CD4-positive, alpha-beta memory T cell (primary cell): ENCODE results near the gene FAM131C. TPM values are rescaled to one million over a fixed set of nuclear protein-coding genes. Genes with fewer than 3 reads are reported as not detected.
"Not testable (repeated sequence)": the region's sequence is repeated elsewhere in the genome, so short reads cannot be mapped to it uniquely, and the experiment has no call there.

Experiments
- CTCF ChIA-PET: fragments of 350-600 bp; sonication (Branson Sonifier 250); formaldehyde crosslinking; loops from one replicate; lab custom pipeline; 2021; ENCODE audit warnings: inconsistent platforms; ENCODE audit not compliant: partially characterized antibody; lab: Charles Lee
- POLR2A ChIA-PET: fragments of 350-600 bp; sonication (Branson Sonifier 250); formaldehyde crosslinking; loops from one replicate; lab custom pipeline; 2021; ENCODE audit not compliant: partially characterized antibody; lab: Charles Lee
- DNase-seq, 5 donors: peaks; one replicate each; pipeline versions ENCODE4 v3.0.0 to v3.0.0-alpha.2; 2020 to 2022; ENCODE audit warnings: mixed read lengths in 1 of 5
- H3K27ac ChIP-seq: one replicate; pipeline ENCODE4 v1.7.0; 2013; ENCODE audit warnings: low read depth, low read length
- H3K27me3 ChIP-seq: 2 replicates; pipeline ENCODE4 v1.7.0; 2013; ENCODE audit warnings: mild to moderate bottlenecking, low read length, moderate library complexity; ENCODE audit not compliant: insufficient read depth
- H3K36me3 ChIP-seq: 2 replicates; pipeline ENCODE4 v1.7.0; 2013; ENCODE audit warnings: mild to moderate bottlenecking, low read length, moderate library complexity; ENCODE audit not compliant: insufficient read depth
- H3K4me1 ChIP-seq: 2 replicates; pipeline ENCODE4 v1.7.0; 2013; ENCODE audit warnings: mild to moderate bottlenecking, low read length, moderate library complexity; ENCODE audit not compliant: insufficient read depth
- H3K4me3 ChIP-seq, 2 donors: one replicate each; pipeline ENCODE4 v1.7.0; 2013; ENCODE audit warnings: low read length in 2 of 2, mild to moderate bottlenecking in 1 of 2
- H3K9me3 ChIP-seq, 2 donors: one replicate each; pipeline ENCODE4 v1.7.0; 2013; ENCODE audit warnings: low read length in 2 of 2, control low read depth in 1 of 2; ENCODE audit not compliant: control insufficient read depth in 1 of 2
- H3K27ac Mint-ChIP-seq, 7 donors: one replicate each; pipeline ENCODE4 v1.8.0; 2020 to 2021; ENCODE audit warnings: mixed read lengths in 7 of 7, mild to moderate bottlenecking in 6 of 7, inconsistent platforms in 3 of 7, moderate library complexity in 3 of 7
- H3K27me3 Mint-ChIP-seq, 2 donors: one replicate each; pipeline ENCODE4 v1.8.0; 2020 to 2021; ENCODE audit warnings: mixed read lengths in 2 of 2
- H3K36me3 Mint-ChIP-seq, 2 donors: one replicate each; pipeline ENCODE4 v1.8.0; 2020 to 2021; ENCODE audit warnings: mixed read lengths in 2 of 2, inconsistent platforms in 1 of 2, mild to moderate bottlenecking in 1 of 2
- H3K4me1 Mint-ChIP-seq, 4 donors: one replicate each; pipeline ENCODE4 v1.8.0; 2020 to 2021; ENCODE audit warnings: mixed read lengths in 4 of 4, mild to moderate bottlenecking in 1 of 4
- H3K4me3 Mint-ChIP-seq, 8 donors: one replicate each; pipeline ENCODE4 v1.8.0; 2020 to 2021; ENCODE audit warnings: mixed read lengths in 8 of 8, mild to moderate bottlenecking in 7 of 8, moderate library complexity in 6 of 8, inconsistent platforms in 3 of 8
- H3K9me3 Mint-ChIP-seq, 8 donors: one replicate each; pipeline ENCODE4 v1.8.0; 2020 to 2021; ENCODE audit warnings: mixed read lengths in 8 of 8, mild to moderate bottlenecking in 5 of 8, inconsistent platforms in 3 of 8, moderate library complexity in 1 of 8
- intact Hi-C: fragments of 100-400 bp; cut with micrococcal nuclease; formaldehyde crosslinking; loops from one replicate; pipeline ENCODE4 v1.15.1; 2023
- polyA plus RNA-seq, 2 donors: library from polyadenylated mRNA; unstranded; fragments of 300-500 nt; fragmentation: Illumina TruSeq; gene quantifications; one replicate each; pipeline ENCODE4 v1.2.3, GENCODE V29; 2021
- total RNA-seq, 2 experiments: library from RNA; stranded (reverse); gene quantifications; one replicate each; pipeline ENCODE4 v1.2.3, GENCODE V29; 2021

FAM131C gene
- total and polyA plus RNA-seq, 4 experiments from 2014 or later, result 0.11 TPM; not detected in 3

DNA sequence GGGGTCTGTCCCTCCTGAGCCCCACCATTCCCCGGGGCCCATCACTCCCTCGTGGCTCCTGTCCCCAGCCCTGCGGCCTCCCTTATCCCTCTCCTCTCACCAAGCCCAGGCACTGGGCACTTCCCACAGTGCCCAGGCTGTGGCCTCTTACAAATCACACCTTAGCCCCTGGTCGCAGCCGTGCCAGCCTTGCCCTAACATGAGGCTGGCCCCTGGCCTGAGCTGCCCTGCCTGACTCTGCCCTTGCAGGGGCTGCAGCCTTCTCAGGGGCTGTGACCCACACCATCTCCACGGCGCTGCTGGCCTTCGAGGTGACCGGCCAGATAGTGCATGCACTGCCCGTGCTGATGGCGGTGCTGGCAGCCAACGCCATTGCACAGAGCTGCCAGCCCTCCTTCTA, 21.5 kb downstream of the FAM131C start:
- CTCF ChIA-PET, result not testable (repeated sequence)

DNA sequence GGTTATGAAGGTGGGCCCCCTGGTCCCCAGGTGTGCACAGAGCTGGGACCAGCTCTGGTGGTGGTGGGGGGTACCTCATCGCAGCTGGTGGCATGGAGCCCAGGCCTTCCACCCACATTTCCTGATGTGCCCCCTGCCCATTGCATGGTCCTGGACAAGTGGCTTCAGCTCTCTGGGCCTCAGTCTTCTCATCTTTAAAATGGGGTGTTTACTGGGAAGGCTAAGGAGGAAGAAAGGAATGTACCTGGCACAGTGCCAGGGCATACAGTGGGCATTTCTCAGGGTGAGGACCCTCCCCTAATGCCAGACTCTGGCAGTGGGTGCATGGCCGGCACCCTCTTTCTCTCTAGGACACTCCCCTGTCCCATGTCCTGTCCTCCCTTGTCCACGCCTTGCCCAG, 22.4 kb downstream of the FAM131C start:
- ChIA-PET POLR2A (no interaction called here), CTCF (no interaction called here)
- no peak overlapping the region for H3K4me3 ChIP-seq
- Mint-ChIP-seq H3K4me3 (no peak overlapping the region), H3K9me3 (no peaks in the 10 kb centered on the region), H3K36me3 (no peaks in the 10 kb centered on the region), H3K27ac (no peak overlapping the region), H3K4me1 (peaks cover 3 to 8% (median 4%) of the 10 kb centered on the region in 4 donors), H3K27me3 (peaks cover 11 to 17% of the 10 kb centered on the region in 2 donors)
- H3K27me3 ChIP-seq, result no peaks in the 10 kb centered on the region
- H3K9me3 ChIP-seq, result no peaks in the 10 kb centered on the region
- H3K4me1 ChIP-seq, result peaks cover 9% of the 10 kb centered on the region
- intact Hi-C loops, result no loop called here
- H3K36me3 ChIP-seq, result no peaks in the 10 kb centered on the region
- peak in 1 of 5 donors; percentile 5 for DNase-seq
- no peak overlapping the region for H3K27ac ChIP-seq

More for the DNA sequence above, 21.5 kb downstream of the FAM131C start:
- H3K4me3 ChIP-seq, H3K27ac ChIP-seq, H3K27me3 ChIP-seq, POLR2A ChIA-PET, intact Hi-C loops, H3K9me3 Mint-ChIP-seq, DNase-seq, H3K4me1 ChIP-seq, H3K4me3 Mint-ChIP-seq, H3K9me3 ChIP-seq, H3K36me3 Mint-ChIP-seq, H3K36me3 ChIP-seq, H3K27ac Mint-ChIP-seq: not testable (repeated sequence)
- H3K27me3 Mint-ChIP-seq, result peaks cover 11 to 19% of the 10 kb centered on the region in 2 donors
- peaks cover 5 to 11% (median 7%) of the 10 kb centered on the region in 4 donors for H3K4me1 Mint-ChIP-seq

DNA sequence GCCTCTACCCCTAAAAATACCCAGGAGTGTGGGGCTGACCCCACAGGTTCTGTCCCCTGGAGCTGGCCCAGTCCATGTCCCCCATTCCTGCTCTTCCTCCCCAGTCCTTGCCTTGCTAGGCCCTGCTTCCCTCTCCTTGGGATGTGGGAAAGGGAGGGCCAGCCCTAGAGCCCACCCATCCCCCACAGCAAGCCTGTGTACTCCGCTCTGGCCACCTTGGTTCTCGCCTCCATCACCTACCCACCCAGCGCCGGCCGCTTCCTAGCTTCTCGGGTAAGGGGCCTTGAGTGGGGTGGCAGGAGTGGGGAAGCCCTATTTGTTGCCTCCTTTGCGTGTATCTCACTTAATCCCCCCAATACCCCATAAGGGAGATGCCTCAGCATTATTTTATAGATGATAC, 23.1 kb downstream of the FAM131C start:
- H3K4me3 ChIP-seq, result no peak overlapping the region
- no peaks in the 10 kb centered on the region for H3K27me3 ChIP-seq
- POLR2A ChIA-PET, result no interaction called here
- CTCF ChIA-PET, result interaction anchor here (0.6 to 0.8 kb wide), 2 partner anchors 28 to 240 kb away, joined by 3 to 4 read pairs; no protein-coding TSS in a partner anchor
- Mint-ChIP-seq H3K9me3 (no peaks in the 10 kb centered on the region), H3K27me3 (peaks cover 11 to 20% of the 10 kb centered on the region in 2 donors), H3K4me1 (peaks cover 0 to 5% (median 1%) of the 10 kb centered on the region in 4 donors), H3K4me3 (no peak overlapping the region), H3K36me3 (no peaks in the 10 kb centered on the region), H3K27ac (no peak overlapping the region)
- no peaks in the 10 kb centered on the region for H3K9me3 ChIP-seq
- H3K36me3 ChIP-seq, result no peaks in the 10 kb centered on the region
- intact Hi-C loops, result loop anchor here (1.0 kb wide), 1 partner anchor 9 kb away; no protein-coding TSS in a partner anchor
- H3K27ac ChIP-seq, result no peak overlapping the region
- H3K4me1 ChIP-seq, result peaks cover 5% of the 10 kb centered on the region
- no peak for DNase-seq

DNA sequence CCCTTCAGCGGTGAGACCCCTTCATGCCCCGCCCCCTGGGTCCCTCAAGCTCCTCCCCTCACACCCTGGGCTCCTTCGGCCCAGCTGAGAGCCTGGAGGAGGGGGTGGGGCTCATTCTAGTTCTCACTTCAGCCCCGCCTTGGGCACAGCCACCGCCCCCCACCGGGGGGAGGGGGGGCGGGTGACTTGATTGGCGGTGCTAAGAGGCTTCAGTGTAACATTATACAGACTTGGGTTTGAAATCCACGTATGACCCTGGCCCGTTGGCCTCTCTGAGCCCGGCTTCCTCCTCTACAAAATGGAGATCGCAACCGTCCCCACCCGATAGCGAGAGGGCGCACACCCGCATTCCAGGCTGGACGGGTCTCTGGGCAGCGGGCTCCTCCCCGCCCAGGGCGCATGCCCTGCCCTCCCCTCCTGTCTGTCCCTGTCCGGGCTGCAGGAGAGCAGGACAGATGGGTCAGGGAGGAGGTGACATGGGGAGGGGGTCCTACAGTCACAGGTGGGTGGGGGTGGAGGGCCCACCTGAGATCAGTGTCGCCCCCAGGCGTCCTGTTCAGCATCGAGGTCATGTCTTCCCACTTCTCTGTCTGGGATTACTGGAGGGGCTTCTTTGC, 24.8 kb downstream of the FAM131C start:
- H3K4me3 ChIP-seq, result no peak overlapping the region
- CTCF ChIA-PET, result no interaction called here
- peaks cover 0 to 5% (median 1%) of the 10 kb centered on the region in 4 donors for H3K4me1 Mint-ChIP-seq

DNA sequence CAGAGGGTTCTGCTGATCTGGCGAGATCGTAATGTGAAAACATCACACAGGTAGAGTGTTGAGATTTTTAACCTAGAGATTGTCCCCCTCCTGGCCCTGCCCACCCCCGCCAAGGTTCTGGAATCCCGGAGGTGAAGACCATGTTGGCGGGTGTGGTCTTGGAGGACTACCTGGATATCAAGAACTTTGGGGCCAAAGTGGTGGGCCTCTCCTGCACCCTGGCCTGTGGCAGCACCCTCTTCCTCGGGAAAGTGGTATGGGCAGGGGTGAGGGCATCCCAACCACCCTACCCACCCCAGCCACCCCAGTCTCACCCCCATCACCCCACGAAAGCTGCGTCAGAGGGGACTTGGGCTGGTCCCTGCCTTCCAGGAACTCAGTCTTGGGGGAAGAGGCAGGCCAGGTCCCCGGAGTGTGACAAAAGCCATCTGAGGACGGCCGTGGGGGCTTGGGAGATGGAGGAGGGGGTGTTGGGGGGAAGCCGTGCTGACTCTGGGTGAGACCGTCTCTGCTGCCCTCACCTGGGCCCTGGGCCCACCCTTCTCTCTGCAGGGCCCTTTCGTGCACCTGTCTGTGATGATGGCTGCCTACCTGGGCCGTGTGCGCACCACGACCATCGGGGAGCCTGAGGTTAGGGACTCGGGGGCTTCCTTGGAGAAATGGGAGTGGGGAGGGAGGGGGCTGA, 25.5 kb downstream of the FAM131C start:
- CTCF ChIA-PET, result interaction anchor here (1.1 kb wide), 1 partner anchor 38 kb away, joined by 3 read pairs; no protein-coding TSS in a partner anchor
- H3K4me1 Mint-ChIP-seq, result peaks cover 0 to 5% (median 1%) of the 10 kb centered on the region in 4 donors
- POLR2A ChIA-PET, result no interaction called here
- no peak for DNase-seq
- Histone ChIP-seq H3K4me1 (peaks cover 5% of the 10 kb centered on the region), H3K27ac (no peak overlapping the region), H3K9me3 (no peaks in the 10 kb centered on the region), H3K27me3 (no peaks in the 10 kb centered on the region), H3K4me3 (no peak overlapping the region), H3K36me3 (no peaks in the 10 kb centered on the region)
- no peaks in the 10 kb centered on the region for H3K36me3 Mint-ChIP-seq
- peaks cover 13 to 23% of the 10 kb centered on the region in 2 donors for H3K27me3 Mint-ChIP-seq
- no peaks in the 10 kb centered on the region for H3K9me3 Mint-ChIP-seq
- intact Hi-C loops, result no loop called here
- H3K4me3 Mint-ChIP-seq, result peak overlapping the region in 5 of 8 donors; percentile 0 to 60 (median 49)
- no peak overlapping the region for H3K27ac Mint-ChIP-seq

More for the DNA sequence above, 24.8 kb downstream of the FAM131C start:
- no peaks in the 10 kb centered on the region for H3K9me3 Mint-ChIP-seq
- H3K27me3 Mint-ChIP-seq, result peaks cover 11 to 20% of the 10 kb centered on the region in 2 donors
- H3K27me3 ChIP-seq, result no peaks in the 10 kb centered on the region
- H3K27ac Mint-ChIP-seq, result no peak overlapping the region
- H3K27ac ChIP-seq, result no peak overlapping the region
- no peaks in the 10 kb centered on the region for H3K36me3 Mint-ChIP-seq
- DNase-seq, result peak in 3 of 5 donors; percentile 16 to 58 (median 21)
- POLR2A ChIA-PET, result no interaction called here
- intact Hi-C loops, result no loop called here
- H3K4me3 Mint-ChIP-seq, result peak overlapping the region in 5 of 8 donors; percentile 3 to 70 (median 43)
- peaks cover 5% of the 10 kb centered on the region for H3K4me1 ChIP-seq
- H3K9me3 ChIP-seq, result no peaks in the 10 kb centered on the region
- no peaks in the 10 kb centered on the region for H3K36me3 ChIP-seq

DNA sequence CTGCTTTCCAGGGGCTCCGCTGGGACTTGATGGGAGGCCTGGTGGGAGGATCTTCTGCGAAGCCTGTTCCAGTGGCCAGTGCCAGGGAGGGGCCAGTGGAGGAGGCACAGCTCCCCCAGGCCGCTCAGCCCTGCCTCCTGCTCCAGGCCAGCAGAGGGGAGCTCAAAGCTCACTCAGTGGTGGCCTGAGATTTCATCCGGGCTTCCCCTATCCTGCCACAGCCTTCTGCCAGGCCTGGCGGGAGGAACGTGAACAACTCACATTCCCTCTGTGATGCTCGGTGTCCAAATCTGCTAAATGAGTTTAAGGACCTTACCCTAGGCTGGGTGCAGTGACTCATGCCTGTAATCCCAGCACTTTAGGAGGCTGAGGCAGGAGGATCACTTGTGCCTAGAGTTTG, 26.6 kb downstream of the FAM131C start:
- Mint-ChIP-seq H3K4me1 (peaks cover 0 to 5% (median 1%) of the 10 kb centered on the region in 4 donors), H3K4me3 (no peak overlapping the region), H3K27me3 (peaks cover 11 to 24% of the 10 kb centered on the region in 2 donors), H3K9me3 (no peaks in the 10 kb centered on the region), H3K36me3 (no peaks in the 10 kb centered on the region), H3K27ac (no peak overlapping the region)
- Histone ChIP-seq H3K27ac (no peak overlapping the region), H3K36me3 (no peaks in the 10 kb centered on the region), H3K4me1 (peaks cover 5% of the 10 kb centered on the region), H3K4me3 (no peak overlapping the region), H3K27me3 (no peaks in the 10 kb centered on the region), H3K9me3 (no peaks in the 10 kb centered on the region)
- DNase-seq, result no peak
- ChIA-PET CTCF (interaction anchor here (1.1 kb wide), 1 partner anchor 37 kb away, joined by 3 read pairs; no protein-coding TSS in a partner anchor), POLR2A (no interaction called here)
- intact Hi-C loops, result no loop called here

DNA sequence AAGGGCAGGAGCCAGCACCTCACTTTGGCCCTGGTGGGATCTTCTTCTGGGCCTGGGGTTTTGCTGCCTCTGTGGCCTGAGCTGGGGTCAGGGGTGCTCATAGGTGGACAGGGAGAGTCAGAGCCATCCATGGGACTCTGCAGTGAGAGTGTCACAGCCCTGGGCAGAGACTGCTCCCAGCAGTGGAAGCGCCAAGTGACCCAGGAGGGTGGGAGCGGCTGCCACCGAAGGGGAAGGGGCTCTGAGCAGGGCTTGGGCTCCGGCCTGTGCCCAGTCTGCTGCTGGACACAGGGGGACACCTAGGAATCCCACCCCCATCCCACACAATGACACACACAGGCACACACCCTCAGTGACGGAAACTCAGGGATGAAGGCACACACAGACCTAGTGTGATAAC, 29.5 kb downstream of the FAM131C start:
- DNase-seq, result peak in 1 of 5 donors; percentile 28
- Mint-ChIP-seq H3K9me3 (no peaks in the 10 kb centered on the region), H3K4me3 (no peak overlapping the region), H3K27me3 (peaks cover 4 to 14% of the 10 kb centered on the region in 2 donors), H3K27ac (no peak overlapping the region), H3K36me3 (no peaks in the 10 kb centered on the region), H3K4me1 (peaks cover 0 to 5% (median 1%) of the 10 kb centered on the region in 4 donors)
- ChIA-PET POLR2A (no interaction called here), CTCF (interaction anchor here (1.6 kb wide), 1 partner anchor 11 kb away, joined by 3 read pairs; no protein-coding TSS in a partner anchor)
- Histone ChIP-seq H3K4me3 (no peak overlapping the region), H3K27me3 (no peaks in the 10 kb centered on the region), H3K36me3 (no peaks in the 10 kb centered on the region), H3K9me3 (no peaks in the 10 kb centered on the region), H3K27ac (no peak overlapping the region), H3K4me1 (peaks cover 5% of the 10 kb centered on the region)
- intact Hi-C loops, result no loop called here
